ENCODE results near the gene HYI.

GRCh38 chr1:43430831-43431230 is 22.9 kb downstream of the HYI start:
- TF ChIP-seq CTCF (IDR thresholded peaks at IDR 0.05) = no peak
- no peak for TF ChIP-seq POLR2A (IDR thresholded peaks at IDR 0.05)

All from heart left ventricle (tissue), 13 donors.